Measurements from ENCODE around the gene OR10H4.
A peak's percentile ranks its signal among the peaks of the same experiment; 100 is the strongest.
"Not testable (repeated sequence)": the region's sequence is repeated elsewhere in the genome, so short reads cannot be mapped to it uniquely, and the experiment has no call there.

The OR10H4 gene

GRCh38 chr19:15944401-15944800 is 4.4 kb upstream of the OR10H4 start:
- DNase-seq: no peak

DNA sequence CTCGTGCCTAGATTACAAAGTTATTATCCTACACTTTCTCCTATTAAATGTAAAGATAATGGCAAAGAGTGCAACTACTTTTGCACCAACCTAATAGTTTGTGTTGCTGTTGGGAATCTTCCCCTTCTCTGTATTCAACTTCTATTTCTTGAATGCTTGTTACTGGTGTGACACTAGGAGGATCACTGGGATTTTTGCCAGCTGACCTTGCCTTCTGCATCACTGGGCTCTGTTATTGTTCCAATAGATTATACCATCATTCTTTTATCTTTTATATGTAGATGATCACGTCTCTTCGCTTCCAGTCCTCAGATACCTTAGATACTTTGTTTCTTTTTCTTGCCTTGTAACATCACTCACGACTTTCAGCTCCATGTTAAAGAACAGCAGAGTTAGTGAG is 3.5 kb upstream of the OR10H4 start:
- no peak for DNase-seq

GRCh38 chr19:15954820-15955219 is 6.0 kb downstream of the OR10H4 start:
- DNase-seq: no peak

DNA sequence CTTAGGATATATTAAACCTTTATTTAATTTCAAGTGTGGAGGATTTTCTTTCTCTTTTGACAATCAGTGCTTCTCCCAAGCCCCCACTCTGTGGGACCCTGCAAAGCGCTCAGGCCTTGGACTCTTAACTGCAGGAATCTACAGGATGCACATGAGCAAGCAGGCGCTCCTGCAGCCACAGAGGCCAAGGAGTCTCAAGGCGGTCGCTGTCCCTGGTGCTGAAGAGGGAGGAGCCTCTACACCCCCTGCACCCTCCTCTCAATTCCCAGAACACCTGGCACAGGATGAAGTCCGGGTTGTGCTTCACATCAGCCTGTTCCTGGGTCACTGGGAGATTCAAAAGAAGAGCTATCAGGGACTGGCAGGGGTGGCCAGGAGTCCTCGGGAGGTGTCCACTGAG is 13.5 kb downstream of the OR10H4 start:
- no peak for DNase-seq

DNA sequence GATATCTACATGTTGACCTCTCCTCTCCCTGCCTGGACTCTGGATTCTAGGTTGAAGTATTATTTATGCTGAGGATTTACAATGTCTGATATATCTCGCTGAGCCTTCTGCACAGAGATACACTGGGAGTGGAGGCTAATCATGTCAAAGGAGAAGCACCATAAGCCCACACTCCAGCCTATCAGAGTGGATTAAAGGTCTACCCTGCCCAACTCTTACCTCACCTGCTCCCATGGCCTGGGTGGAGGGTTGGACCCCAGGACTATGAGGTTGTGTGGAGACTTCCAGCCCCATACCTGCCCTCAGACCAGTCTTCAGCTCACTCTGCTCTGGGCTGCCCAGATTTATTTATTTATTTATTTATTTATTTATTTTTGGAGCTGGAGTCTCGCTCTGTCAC is 15.4 kb downstream of the OR10H4 start:
- no peak for DNase-seq

GRCh38 chr19:15971224-15971780 is 22.5 kb downstream of the OR10H4 start:
- no peak for DNase-seq

GRCh38 chr19:15972043-15972442 is 23.2 kb downstream of the OR10H4 start:
- DNase-seq: not testable (repeated sequence)

DNA sequence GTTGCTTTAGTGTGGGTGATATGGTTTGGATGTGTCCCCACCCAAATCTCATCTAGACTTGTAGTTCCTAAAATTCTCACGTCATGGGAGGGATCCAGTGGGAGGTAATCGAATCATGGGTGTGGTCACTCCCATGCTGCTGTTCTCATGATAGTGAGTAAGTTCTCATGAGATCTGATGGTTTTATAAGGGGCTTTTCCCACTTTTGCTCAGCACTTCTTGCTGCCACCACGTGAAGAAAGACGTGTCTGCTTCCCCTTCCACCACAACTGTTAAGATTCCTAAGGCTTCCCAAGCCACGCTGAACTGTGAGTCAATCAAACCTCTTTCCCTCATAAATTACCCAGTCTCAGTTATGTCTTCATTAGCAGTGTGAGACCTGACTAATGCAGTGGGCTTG is 26.0 kb downstream of the OR10H4 start:
- DNase-seq: no peak

- no peak for DNase-seq
Observed at GRCh38 chr19:15976836-15977689, 28.3 kb downstream of the OR10H4 start.

DNA sequence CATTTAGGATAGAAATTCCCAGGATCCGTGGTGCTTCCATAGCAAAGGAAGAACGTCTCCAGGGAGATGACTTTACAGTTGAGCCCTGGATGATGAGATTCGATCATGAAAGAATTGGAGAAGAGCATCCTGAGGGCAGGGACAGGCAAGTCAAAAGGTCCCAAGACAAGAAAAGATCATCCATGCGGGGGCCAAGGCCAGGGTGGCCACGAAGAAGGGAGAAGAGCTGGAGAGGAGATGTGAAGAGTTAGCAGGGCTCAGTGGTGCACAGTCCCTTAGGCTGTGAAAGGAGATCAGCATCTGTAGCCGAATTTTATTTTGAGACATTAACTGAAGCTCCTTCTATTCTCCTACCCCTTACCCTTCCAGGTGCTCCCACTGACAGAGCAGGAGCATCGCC is 28.9 kb downstream of the OR10H4 start:
- no peak for DNase-seq

GRCh38 chr19:15979293-15979692 is 30.5 kb downstream of the OR10H4 start:
- DNase-seq: no peak

DNA sequence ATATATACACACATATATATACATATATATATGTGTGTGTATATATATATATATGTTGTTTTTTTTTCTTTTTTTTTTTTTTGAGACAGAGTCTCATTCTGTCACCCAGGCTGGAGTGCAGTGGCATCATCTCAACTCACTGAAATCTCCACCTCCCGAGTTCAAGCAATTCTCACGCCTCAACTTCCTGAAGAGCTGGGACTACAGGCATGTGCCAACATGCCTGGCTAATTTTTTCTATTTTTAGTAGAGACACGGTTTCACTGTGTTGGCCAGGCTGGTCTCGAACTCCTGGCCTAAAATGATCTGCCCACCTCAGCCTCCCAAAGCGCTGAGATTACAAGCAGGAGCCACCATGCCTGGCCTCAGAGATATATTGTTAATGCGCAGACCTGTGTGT is 37.0 kb downstream of the OR10H4 start:
- not testable (repeated sequence) for DNase-seq

DNA sequence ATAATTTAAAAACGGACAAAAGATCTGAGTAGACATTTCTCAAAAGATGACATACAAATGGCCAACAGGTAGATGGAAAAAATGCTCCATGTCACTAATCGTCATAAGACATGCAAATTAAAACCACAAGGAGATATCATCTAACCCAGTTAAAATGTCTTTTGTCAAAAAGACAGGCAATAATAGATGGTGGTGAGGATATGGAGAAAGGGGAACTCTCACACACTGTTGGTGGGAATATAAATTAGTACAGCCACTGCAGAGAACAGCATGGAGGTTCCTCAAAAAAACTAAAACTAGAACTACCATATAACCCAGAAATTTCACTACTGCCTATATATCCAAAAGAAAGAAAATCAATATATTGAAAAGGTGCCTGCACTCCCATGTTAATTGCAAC is 37.9 kb downstream of the OR10H4 start:
- peak; percentile 70 for DNase-seq

DNA sequence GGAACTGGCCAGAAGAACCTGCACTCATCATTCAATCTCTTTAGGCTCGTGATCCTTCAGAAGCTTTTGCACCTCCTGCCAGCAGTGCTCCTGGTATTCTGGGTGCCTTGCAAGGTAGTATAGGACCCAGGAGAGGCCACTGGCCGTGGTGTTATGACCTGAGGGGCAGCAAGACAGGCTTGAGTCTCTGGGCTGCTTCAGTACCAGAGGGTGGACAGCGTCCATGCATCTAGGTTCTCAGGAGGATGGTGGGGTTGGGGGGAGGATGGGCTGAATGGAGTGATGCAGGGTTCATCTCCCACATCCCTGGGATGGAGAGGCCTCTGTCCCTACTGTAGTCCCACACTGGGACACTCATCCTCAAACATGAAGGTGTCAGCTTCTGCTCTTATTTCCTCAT is 41.1 kb downstream of the OR10H4 start:
- no peak for DNase-seq

DNA sequence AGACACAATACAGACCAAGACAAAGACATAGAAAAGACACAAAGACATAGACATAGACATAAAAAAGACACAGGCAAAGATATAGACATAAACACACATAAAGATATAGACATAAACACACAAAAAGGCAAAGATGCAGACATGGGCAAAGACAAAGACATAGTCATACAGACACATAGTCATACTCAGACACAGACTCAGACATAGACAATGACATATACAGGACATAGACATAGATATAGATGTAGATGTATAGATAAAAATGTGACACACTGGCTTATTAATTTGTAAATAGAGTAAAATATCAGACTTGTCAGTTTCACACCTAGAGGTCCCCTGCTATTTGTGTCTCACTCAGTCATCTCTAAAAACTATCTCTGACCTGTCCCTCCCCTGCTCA is 42.8 kb downstream of the OR10H4 start:
- no peak for DNase-seq

- no peak for DNase-seq
Observed at GRCh38 chr19:15992014-15992413, 43.2 kb downstream of the OR10H4 start.

GRCh38 chr19:15995536-15995935 is 46.7 kb downstream of the OR10H4 start:
- DNase-seq: no peak

DNA sequence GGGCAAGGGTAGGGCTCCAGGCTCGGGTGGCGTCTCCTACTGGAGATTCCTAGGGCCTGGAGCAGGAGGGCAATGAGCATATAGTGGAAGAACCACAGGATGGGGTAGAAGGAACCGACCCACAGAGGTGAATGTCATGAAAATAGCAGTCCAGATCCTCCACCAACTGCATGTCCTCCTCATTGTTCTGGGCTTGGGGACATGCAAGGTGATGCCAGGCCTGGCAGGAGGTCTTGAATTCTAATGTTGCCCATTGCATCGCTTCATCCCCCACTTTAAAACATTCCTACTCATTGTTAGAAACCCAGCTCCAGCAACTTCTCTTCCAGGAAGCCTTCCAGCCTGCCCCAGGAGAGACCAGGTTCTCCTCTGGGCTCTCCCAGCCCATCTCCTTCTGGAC is 49.4 kb downstream of the OR10H4 start:
- no peak for DNase-seq

Data from MV-4-11 (cell line).